HepG2 (cell line): Measurements from ENCODE around the gene ASXL1. TPM values are rescaled to one million over a fixed set of nuclear protein-coding genes. Genes with fewer than 3 reads are reported as not detected.
A peak's percentile ranks its signal among the peaks of the same experiment; 100 is the strongest.

Source experiments
- HNRNPK ChIP-seq: fragments of 200-400 bp; formaldehyde crosslinking; IDR thresholded peaks from 2 replicates; pipeline ENCODE4 v1.6.1; 2018; ENCODE audit warnings: low read length, low read depth, moderate library complexity, mild to moderate bottlenecking; ENCODE audit not compliant: poor library complexity, severe bottlenecking
- HOXA5 ChIP-seq: sonication (generic); formaldehyde crosslinking; IDR thresholded peaks from 2 replicates; pipeline ENCODE4 v1.4.0; 2020; ENCODE audit warnings: missing genetic modification reagents
- KAT8 ChIP-seq: IDR thresholded peaks from 2 replicates; pipeline ENCODE4 v1.6.1; 2016; ENCODE audit warnings: missing genetic modification reagents, missing compliant biosample characterization
- MEF2D ChIP-seq: sonication (generic); formaldehyde crosslinking; IDR thresholded peaks from 2 replicates; pipeline ENCODE4 v1.5.1; 2020; ENCODE audit warnings: mild to moderate bottlenecking, missing genetic modification reagents
- MZF1 ChIP-seq: sonication (generic); formaldehyde crosslinking; IDR thresholded peaks from 2 replicates; pipeline ENCODE4 v1.8.1; 2023; ENCODE audit warnings: mild to moderate bottlenecking, missing genetic modification reagents, borderline replicate concordance
- NBN ChIP-seq: fragments of 450-650 bp; conservative IDR thresholded peaks from 2 replicates; pipeline ENCODE4 v1.6.1; 2017
- NFE2L1 ChIP-seq: sonication (generic); formaldehyde crosslinking; IDR thresholded peaks from 2 replicates; pipeline ENCODE4 v1.4.0; 2020; ENCODE audit warnings: missing genetic modification reagents, mild to moderate bottlenecking, borderline replicate concordance
- NR2F2 ChIP-seq: IDR thresholded peaks from 2 replicates; pipeline ENCODE4 v1.6.1; 2012; ENCODE audit warnings: low read depth, inconsistent platforms, borderline replicate concordance
- RARA ChIP-seq: IDR thresholded peaks from 2 replicates; pipeline ENCODE4 v1.6.1; 2016; ENCODE audit warnings: missing genetic modification reagents, missing compliant biosample characterization
- SAP130 ChIP-seq: IDR thresholded peaks from 2 replicates; pipeline ENCODE4 v1.6.1; 2016; ENCODE audit warnings: low read depth
- THAP11 ChIP-seq: IDR thresholded peaks from 2 replicates; pipeline ENCODE4 v1.6.1; 2016; ENCODE audit warnings: missing biosample characterization, missing genetic modification reagents
- TOPORS ChIP-seq: sonication (generic); formaldehyde crosslinking; IDR thresholded peaks from 2 replicates; pipeline ENCODE4 v1.8.0; 2023; ENCODE audit warnings: mild to moderate bottlenecking, missing genetic modification reagents
- ZMYM4 ChIP-seq: sonication (generic); formaldehyde crosslinking; IDR thresholded peaks from 2 replicates; pipeline ENCODE4 v1.8.1; 2023; ENCODE audit warnings: mild to moderate bottlenecking, missing genetic modification reagents
- ZNF333 ChIP-seq: sonication (generic); formaldehyde crosslinking; IDR thresholded peaks from 2 replicates; pipeline ENCODE4 v1.4.0; 2020; ENCODE audit warnings: mild to moderate bottlenecking, missing genetic modification reagents, borderline replicate concordance
- ZNF34 ChIP-seq: sonication (generic); formaldehyde crosslinking; IDR thresholded peaks from 2 replicates; pipeline ENCODE4 v1.4.0; 2020; ENCODE audit warnings: mild to moderate bottlenecking, missing genetic modification reagents, borderline replicate concordance
- ZNF510 ChIP-seq: sonication (generic); formaldehyde crosslinking; IDR thresholded peaks from 2 replicates; pipeline ENCODE4 v1.4.0; 2020; ENCODE audit warnings: low read depth, mild to moderate bottlenecking, missing genetic modification reagents
- ZNF607 ChIP-seq: sonication (generic); formaldehyde crosslinking; IDR thresholded peaks from 2 replicates; pipeline ENCODE4 v1.5.1; 2020; ENCODE audit warnings: missing genetic modification reagents, mild to moderate bottlenecking, borderline replicate concordance
- ZNF660 ChIP-seq: sonication (generic); formaldehyde crosslinking; IDR thresholded peaks from 2 replicates; pipeline ENCODE4 v1.5.1; 2020; ENCODE audit warnings: mild to moderate bottlenecking, low read depth, missing genetic modification reagents, borderline replicate concordance
- polyA plus RNA-seq, 8 experiments: library from polyadenylated mRNA; depleted of rRNA in 3 of 8; stranded (reverse) in 7 of 8; unstranded in 1 of 8; fragments of >200 nt; fragmentation: Illumina TruSeq in 4 of 8; extraction: Trizol in 4 of 8; gene quantifications; 2 replicates each; pipeline versions ENCODE4 v1.2.1 to v1.2.3, GENCODE V29; 2011 to 2016; ENCODE audit warnings: low read depth in 4 of 8, missing spikeins in 1 of 8, mixed read lengths in 1 of 8; ENCODE audit not compliant: insufficient read depth in 1 of 8
- total RNA-seq, 5 experiments: library from RNA; depleted of rRNA; stranded (reverse); fragments of >200 nt; fragmentation: Illumina TruSeq; extraction: Trizol; gene quantifications; 2 replicates each; pipeline ENCODE4 v1.2.3, GENCODE V29; 2016; ENCODE audit warnings: low read depth in 1 of 5
- TF ChIP-seq, protein P1 (sequence below): sonication (generic); formaldehyde crosslinking; IDR thresholded peaks from 2 replicates; pipeline ENCODE4 v1.4.0; 2020; ENCODE audit warnings: missing genetic modification reagents, borderline replicate concordance
- TF ChIP-seq, protein P2 (sequence below): sonication (generic); formaldehyde crosslinking; IDR thresholded peaks from 2 replicates; pipeline ENCODE4 v1.4.0; 2020; ENCODE audit warnings: missing genetic modification reagents
- TF ChIP-seq, protein P3 (sequence below): sonication (generic); formaldehyde crosslinking; IDR thresholded peaks from 2 replicates; pipeline ENCODE4 v1.5.0; 2020; ENCODE audit warnings: mild to moderate bottlenecking, missing genetic modification reagents, moderate library complexity
- TF ChIP-seq, protein P4 (sequence below): IDR thresholded peaks from 2 replicates; pipeline ENCODE4 v1.6.1; 2016; ENCODE audit warnings: mild to moderate bottlenecking

Gene ASXL1
- total and polyA plus RNA-seq, 2 of the 13 experiments (the other 11 are each of a cell fraction or from before 2014, with no cell fraction given): 62.1 to 74.8 TPM

DNA sequence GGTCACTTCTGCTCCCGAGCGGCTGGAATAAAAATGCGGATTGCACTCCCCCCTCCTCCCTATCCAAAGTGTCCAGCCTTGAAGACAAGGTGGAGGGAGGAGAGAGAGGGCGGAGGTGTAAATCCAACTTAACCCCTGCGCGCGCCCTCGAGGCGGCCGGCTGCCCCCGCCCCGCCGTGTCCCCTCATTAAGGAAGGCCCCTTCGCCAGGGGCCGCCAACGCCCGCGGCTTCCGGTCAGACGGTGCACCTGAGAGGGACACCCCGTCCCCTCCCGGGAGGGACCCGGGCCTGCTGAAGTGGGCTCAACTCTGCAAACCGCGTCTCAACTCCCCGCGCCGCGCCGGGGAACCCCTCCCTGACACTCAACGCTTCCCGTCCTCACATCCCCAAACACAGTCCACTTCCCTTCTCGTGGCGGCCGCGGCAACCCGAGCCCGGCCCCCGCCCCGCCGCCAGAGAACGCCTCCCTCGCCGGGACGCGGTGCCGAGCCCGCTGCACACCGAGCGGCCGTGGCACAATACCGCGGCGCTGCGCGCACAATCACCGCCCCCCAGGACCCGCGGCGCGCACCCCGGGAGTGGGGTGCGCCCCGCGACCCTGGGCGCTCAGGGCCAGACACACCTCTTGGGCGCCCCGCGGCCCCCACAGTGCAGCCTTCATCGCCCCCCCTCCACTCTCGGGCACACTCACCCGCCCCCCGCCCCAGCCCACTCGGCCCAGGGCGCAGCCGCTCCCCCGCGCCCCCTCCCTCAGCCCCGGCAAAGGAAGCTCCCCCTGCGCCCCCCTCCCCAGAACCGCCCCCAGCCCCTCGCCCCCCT is 124.5 kb downstream of the ASXL1 start (continued):
- TF ChIP-seq NFE2L1 (CRISPR knock-in tag): no peak
- no peak for TF ChIP-seq ZNF34
- TF ChIP-seq, protein P1, sequence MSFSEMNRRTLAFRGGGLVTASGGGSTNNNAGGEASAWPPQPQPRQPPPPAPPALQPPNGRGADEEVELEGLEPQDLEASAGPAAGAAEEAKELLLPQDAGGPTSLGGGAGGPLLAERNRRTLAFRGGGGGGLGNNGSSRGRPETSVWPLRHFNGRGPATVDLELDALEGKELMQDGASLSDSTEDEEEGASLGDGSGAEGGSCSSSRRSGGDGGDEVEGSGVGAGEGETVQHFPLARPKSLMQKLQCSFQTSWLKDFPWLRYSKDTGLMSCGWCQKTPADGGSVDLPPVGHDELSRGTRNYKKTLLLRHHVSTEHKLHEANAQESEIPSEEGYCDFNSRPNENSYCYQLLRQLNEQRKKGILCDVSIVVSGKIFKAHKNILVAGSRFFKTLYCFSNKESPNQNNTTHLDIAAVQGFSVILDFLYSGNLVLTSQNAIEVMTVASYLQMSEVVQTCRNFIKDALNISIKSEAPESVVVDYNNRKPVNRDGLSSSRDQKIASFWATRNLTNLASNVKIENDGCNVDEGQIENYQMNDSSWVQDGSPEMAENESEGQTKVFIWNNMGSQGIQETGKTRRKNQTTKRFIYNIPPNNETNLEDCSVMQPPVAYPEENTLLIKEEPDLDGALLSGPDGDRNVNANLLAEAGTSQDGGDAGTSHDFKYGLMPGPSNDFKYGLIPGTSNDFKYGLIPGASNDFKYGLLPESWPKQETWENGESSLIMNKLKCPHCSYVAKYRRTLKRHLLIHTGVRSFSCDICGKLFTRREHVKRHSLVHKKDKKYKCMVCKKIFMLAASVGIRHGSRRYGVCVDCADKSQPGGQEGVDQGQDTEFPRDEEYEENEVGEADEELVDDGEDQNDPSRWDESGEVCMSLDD (CRISPR knock-in tag): peak; percentile 91
- TF ChIP-seq, protein P2, sequence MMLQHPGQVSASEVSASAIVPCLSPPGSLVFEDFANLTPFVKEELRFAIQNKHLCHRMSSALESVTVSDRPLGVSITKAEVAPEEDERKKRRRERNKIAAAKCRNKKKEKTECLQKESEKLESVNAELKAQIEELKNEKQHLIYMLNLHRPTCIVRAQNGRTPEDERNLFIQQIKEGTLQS (CRISPR knock-in tag): peak; percentile 62; the same call in 1 of the 2 replicates
- TF ChIP-seq HOXA5 (CRISPR knock-in tag): peak; percentile 63; the same call in 1 of the 2 replicates
- TF ChIP-seq NBN: no peak
- TF ChIP-seq RARA (CRISPR knock-in tag): no peak; the same call in 1 of the 2 replicates
- no peak for TF ChIP-seq ZNF510 (CRISPR knock-in tag)
- TF ChIP-seq KAT8: peak; percentile 39
- TF ChIP-seq, protein P3, sequence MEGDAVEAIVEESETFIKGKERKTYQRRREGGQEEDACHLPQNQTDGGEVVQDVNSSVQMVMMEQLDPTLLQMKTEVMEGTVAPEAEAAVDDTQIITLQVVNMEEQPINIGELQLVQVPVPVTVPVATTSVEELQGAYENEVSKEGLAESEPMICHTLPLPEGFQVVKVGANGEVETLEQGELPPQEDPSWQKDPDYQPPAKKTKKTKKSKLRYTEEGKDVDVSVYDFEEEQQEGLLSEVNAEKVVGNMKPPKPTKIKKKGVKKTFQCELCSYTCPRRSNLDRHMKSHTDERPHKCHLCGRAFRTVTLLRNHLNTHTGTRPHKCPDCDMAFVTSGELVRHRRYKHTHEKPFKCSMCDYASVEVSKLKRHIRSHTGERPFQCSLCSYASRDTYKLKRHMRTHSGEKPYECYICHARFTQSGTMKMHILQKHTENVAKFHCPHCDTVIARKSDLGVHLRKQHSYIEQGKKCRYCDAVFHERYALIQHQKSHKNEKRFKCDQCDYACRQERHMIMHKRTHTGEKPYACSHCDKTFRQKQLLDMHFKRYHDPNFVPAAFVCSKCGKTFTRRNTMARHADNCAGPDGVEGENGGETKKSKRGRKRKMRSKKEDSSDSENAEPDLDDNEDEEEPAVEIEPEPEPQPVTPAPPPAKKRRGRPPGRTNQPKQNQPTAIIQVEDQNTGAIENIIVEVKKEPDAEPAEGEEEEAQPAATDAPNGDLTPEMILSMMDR (CRISPR knock-in tag): peak; percentile 20; the same call in 1 of the 2 replicates
- TF ChIP-seq THAP11 (CRISPR knock-in tag): peak; percentile 64
- no peak for TF ChIP-seq MEF2D (CRISPR knock-in tag)
- peak; percentile 88 for TF ChIP-seq HNRNPK
- TF ChIP-seq SAP130: peak; percentile 82
- TF ChIP-seq TOPORS (CRISPR knock-in tag): no peak
- 0 out of 2 replicates have a peak, but pooled peaks have one; percentile 10 for TF ChIP-seq ZNF333 (CRISPR knock-in tag)
- TF ChIP-seq ZNF607 (CRISPR knock-in tag): no peak
- no peak for TF ChIP-seq NR2F2
- peak; percentile 42; the same call in 1 of the 2 replicates for TF ChIP-seq ZMYM4 (CRISPR knock-in tag)
- no peak for TF ChIP-seq ZNF660 (CRISPR knock-in tag)
- TF ChIP-seq MZF1: no peak
- TF ChIP-seq, protein P4, sequence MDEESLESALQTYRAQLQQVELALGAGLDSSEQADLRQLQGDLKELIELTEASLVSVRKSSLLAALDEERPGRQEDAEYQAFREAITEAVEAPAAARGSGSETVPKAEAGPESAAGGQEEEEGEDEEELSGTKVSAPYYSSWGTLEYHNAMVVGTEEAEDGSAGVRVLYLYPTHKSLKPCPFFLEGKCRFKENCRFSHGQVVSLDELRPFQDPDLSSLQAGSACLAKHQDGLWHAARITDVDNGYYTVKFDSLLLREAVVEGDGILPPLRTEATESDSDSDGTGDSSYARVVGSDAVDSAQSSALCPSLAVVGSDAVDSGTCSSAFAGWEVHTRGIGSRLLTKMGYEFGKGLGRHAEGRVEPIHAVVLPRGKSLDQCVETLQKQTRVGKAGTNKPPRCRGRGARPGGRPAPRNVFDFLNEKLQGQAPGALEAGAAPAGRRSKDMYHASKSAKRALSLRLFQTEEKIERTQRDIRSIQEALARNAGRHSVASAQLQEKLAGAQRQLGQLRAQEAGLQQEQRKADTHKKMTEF: peak; percentile 72; the same call in 1 of the 2 replicates
